Smooth muscle cell (in vitro differentiated cells): ENCODE results near the gene C10orf143. TPM values are rescaled to one million over a fixed set of nuclear protein-coding genes. Genes with fewer than 3 reads are reported as not detected.

Experiments
- DNase-seq: peaks from one replicate; lab custom pipeline; 2025; ENCODE audit not compliant: unreplicated experiment; lab: John Stamatoyannopoulos, UW
- H2AFZ ChIP-seq: fragments of 200-600 bp; sonication (generic); 2 replicates; pipeline ENCODE4 v1.6.0; 2016; ENCODE audit warnings: antibody characterized with exemption, low read depth, mild to moderate bottlenecking
- H3F3A ChIP-seq: fragments of 200-600 bp; sonication (generic); 2 replicates; pipeline ENCODE4 v1.6.0; 2017; ENCODE audit warnings: antibody characterized with exemption, low read depth
- H3K27ac ChIP-seq: fragments of 200-600 bp; sonication (generic); 2 replicates; pipeline ENCODE4 v1.5.1; 2016; ENCODE audit warnings: low read depth, mild to moderate bottlenecking
- H3K27me3 ChIP-seq: fragments of 200-600 bp; sonication (generic); 2 replicates; pipeline ENCODE4 v1.6.1; 2016; ENCODE audit warnings: low read depth, mild to moderate bottlenecking
- H3K36me3 ChIP-seq: fragments of 200-600 bp; sonication (generic); 2 replicates; pipeline ENCODE4 v1.5.1; 2016; ENCODE audit warnings: low read depth
- H3K4me1 ChIP-seq: fragments of 200-600 bp; sonication (generic); 2 replicates; pipeline ENCODE4 v1.5.1; 2016; ENCODE audit warnings: low read depth
- H3K4me2 ChIP-seq: fragments of 200-600 bp; sonication (generic); 2 replicates; pipeline ENCODE4 v1.6.0; 2016; ENCODE audit warnings: mild to moderate bottlenecking
- H3K4me3 ChIP-seq: fragments of 200-600 bp; sonication (generic); 2 replicates; pipeline ENCODE4 v1.5.1; 2016; ENCODE audit warnings: mild to moderate bottlenecking
- H3K79me2 ChIP-seq: fragments of 200-600 bp; sonication (generic); 2 replicates; pipeline ENCODE4 v1.6.0; 2016; ENCODE audit warnings: low read depth, mild to moderate bottlenecking
- H3K9ac ChIP-seq: fragments of 200-600 bp; sonication (generic); 2 replicates; pipeline ENCODE4 v1.6.0; 2016; ENCODE audit warnings: low read depth
- H3K9me3 ChIP-seq: fragments of 200-600 bp; sonication (generic); replicated peaks from 2 replicates; pipeline ENCODE4 v1.5.1; 2016; ENCODE audit warnings: low read depth
- H4K20me1 ChIP-seq: fragments of 200-600 bp; sonication (generic); 2 replicates; pipeline ENCODE4 v1.6.0; 2016; ENCODE audit warnings: low read depth
- WGBS: methylation state at CpG from one replicate; pipeline ENCODE4 v1.1.7; 2016; ENCODE audit warnings: low lambda C conversion rate; 5-methylcytosine and 5-hydroxymethylcytosine counted together
- polyA plus RNA-seq: library from polyadenylated mRNA; unstranded; fragments of >200 nt; fragmentation: Nextera tagmentation; extraction: Ambion mirVana; gene quantifications from 2 replicates; pipeline ENCODE4 v1.2.1, GENCODE V29; 2016
- total RNA-seq: library from RNA; depleted of rRNA; stranded (reverse); fragments of >200 nt; gene quantifications from 2 replicates; pipeline ENCODE4 v1.2.3, GENCODE V29; 2014
- TF ChIP-seq, protein P1 (sequence below): fragments of 200-600 bp; sonication (generic); IDR thresholded peaks from 2 replicates; pipeline ENCODE4 v1.5.1; 2017; ENCODE audit warnings: borderline replicate concordance, mild to moderate bottlenecking, antibody characterized with exemption; ENCODE audit not compliant: insufficient read depth, poor library complexity, severe bottlenecking

Gene C10orf143
- total and polyA plus RNA-seq, 2 experiments from 2014 or later: 2.0 TPM; not detected in 1

DNA sequence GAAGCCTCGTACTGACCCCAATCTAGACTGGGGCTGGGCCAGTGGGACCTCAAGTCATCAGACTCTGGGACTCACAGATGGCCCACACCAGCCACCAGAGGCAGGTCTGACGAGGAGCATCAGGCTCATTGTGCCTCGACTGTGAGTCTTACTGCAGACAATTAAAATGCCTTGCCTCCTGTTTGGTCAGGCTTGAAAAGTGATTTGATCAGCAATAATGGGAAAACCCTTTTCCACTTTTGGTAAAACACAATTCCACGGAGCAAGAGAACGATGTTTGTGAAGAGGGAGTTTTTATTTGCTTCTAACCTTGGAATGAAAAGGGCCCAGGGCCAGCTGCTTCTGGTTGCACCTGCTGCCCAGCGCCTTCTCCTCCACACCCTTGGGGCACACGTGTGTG lies 43.9 kb downstream of the C10orf143 start:
- no peak for DNase-seq
- no peak overlapping the region for H3K4me3 ChIP-seq
- no peaks in the 10 kb centered on the region for H3F3A ChIP-seq
- no peaks in the 10 kb centered on the region for H3K9me3 ChIP-seq
- no peak overlapping the region for H3K9ac ChIP-seq
- no peaks in the 10 kb centered on the region for H3K27me3 ChIP-seq
- no peak overlapping the region for H3K27ac ChIP-seq
- H3K4me2 ChIP-seq: no peak overlapping the region
- WGBS: 90% methylated on average over 7 of the region's 7 CpGs
- H4K20me1 ChIP-seq: no peaks in the 10 kb centered on the region
- TF ChIP-seq, protein P1, sequence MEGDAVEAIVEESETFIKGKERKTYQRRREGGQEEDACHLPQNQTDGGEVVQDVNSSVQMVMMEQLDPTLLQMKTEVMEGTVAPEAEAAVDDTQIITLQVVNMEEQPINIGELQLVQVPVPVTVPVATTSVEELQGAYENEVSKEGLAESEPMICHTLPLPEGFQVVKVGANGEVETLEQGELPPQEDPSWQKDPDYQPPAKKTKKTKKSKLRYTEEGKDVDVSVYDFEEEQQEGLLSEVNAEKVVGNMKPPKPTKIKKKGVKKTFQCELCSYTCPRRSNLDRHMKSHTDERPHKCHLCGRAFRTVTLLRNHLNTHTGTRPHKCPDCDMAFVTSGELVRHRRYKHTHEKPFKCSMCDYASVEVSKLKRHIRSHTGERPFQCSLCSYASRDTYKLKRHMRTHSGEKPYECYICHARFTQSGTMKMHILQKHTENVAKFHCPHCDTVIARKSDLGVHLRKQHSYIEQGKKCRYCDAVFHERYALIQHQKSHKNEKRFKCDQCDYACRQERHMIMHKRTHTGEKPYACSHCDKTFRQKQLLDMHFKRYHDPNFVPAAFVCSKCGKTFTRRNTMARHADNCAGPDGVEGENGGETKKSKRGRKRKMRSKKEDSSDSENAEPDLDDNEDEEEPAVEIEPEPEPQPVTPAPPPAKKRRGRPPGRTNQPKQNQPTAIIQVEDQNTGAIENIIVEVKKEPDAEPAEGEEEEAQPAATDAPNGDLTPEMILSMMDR: no peak
- H3K36me3 ChIP-seq: no peaks in the 10 kb centered on the region
- H3K79me2 ChIP-seq: no peaks in the 10 kb centered on the region
- H2AFZ ChIP-seq: no peak overlapping the region
- H3K4me1 ChIP-seq: no peaks in the 10 kb centered on the region

DNA sequence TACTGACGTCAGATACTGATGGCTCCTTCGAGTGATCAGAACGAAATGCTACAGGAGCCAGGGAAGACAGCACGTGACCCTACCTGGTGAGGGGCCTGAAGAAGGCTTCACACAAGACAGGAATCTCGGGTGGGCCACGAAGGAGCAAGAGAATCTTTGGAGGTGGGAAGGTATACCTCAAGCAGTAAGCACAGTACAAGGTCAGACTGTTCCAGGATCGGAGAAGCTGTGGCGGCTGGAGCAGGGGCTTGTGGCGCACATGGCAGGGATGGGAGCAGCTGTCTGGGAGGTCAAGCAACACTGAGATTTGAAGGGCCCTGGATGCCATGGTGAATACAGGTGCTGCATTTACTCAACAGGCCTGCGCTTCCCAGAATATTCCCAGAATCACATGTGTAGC lies 45.4 kb downstream of the C10orf143 start:
- Histone ChIP-seq H3K27me3 (no peaks in the 10 kb centered on the region), H4K20me1 (no peaks in the 10 kb centered on the region), H3F3A (no peaks in the 10 kb centered on the region), H3K4me2 (no peak overlapping the region), H3K4me3 (no peak overlapping the region), H2AFZ (no peak overlapping the region), H3K27ac (no peak overlapping the region), H3K79me2 (no peaks in the 10 kb centered on the region), H3K36me3 (no peaks in the 10 kb centered on the region), H3K4me1 (no peaks in the 10 kb centered on the region), H3K9me3 (no peaks in the 10 kb centered on the region), H3K9ac (no peak overlapping the region)
- DNase-seq: no peak
- WGBS: 94% methylated on average over 10 of the region's 10 CpGs
- TF ChIP-seq, protein P1: no peak

GRCh38 chr10:130064783-130065182 lies 45.8 kb downstream of the C10orf143 start:
- WGBS: 87% methylated on average over 5 of the region's 5 CpGs
- H3K79me2 ChIP-seq: no peaks in the 10 kb centered on the region
- H3K9me3 ChIP-seq: no peaks in the 10 kb centered on the region
- DNase-seq: no peak
- H4K20me1 ChIP-seq: no peaks in the 10 kb centered on the region
- H3K4me1 ChIP-seq: no peaks in the 10 kb centered on the region
- H3K4me3 ChIP-seq: no peak overlapping the region
- no peak overlapping the region for H3K9ac ChIP-seq
- no peak overlapping the region for H2AFZ ChIP-seq
- TF ChIP-seq, protein P1: no peak
- no peak overlapping the region for H3K27ac ChIP-seq
- no peaks in the 10 kb centered on the region for H3K36me3 ChIP-seq
- no peak overlapping the region for H3K4me2 ChIP-seq
- no peaks in the 10 kb centered on the region for H3F3A ChIP-seq
- H3K27me3 ChIP-seq: no peaks in the 10 kb centered on the region

- no peaks in the 10 kb centered on the region for H3K27me3 ChIP-seq
- no peaks in the 10 kb centered on the region for H4K20me1 ChIP-seq
- no peak overlapping the region for H3K9ac ChIP-seq
- H3F3A ChIP-seq: no peaks in the 10 kb centered on the region
- H3K4me2 ChIP-seq: no peak overlapping the region
- H3K9me3 ChIP-seq: no peaks in the 10 kb centered on the region
- no peaks in the 10 kb centered on the region for H3K36me3 ChIP-seq
- DNase-seq: no peak
- no peak overlapping the region for H3K4me3 ChIP-seq
- TF ChIP-seq, protein P1: no peak
- no peaks in the 10 kb centered on the region for H3K4me1 ChIP-seq
- H2AFZ ChIP-seq: no peak overlapping the region
- no peaks in the 10 kb centered on the region for H3K79me2 ChIP-seq
- H3K27ac ChIP-seq: no peak overlapping the region
- WGBS: 92% methylated on average over 12 of the region's 13 CpGs
These were observed 47.7 kb downstream of the C10orf143 start for GRCh38 chr10:130062976-130063375.
